ENCODE results near the gene KLF6. TPM values are rescaled to one million over a fixed set of nuclear protein-coding genes. Genes with fewer than 3 reads are reported as not detected.

Gene KLF6
- total RNA-seq, 1 experiment from 2014 or later, result 27.7 TPM

GRCh38 chr10:3761904-3762303 is 23.1 kb downstream of the KLF6 start:
- ChIA-PET CTCF (interaction anchor here (1.0 kb wide), 1 partner anchor 20 kb away, joined by 3 read pairs; no protein-coding TSS in a partner anchor), POLR2A (ENCODE audit: unreplicated experiment) (interaction anchor here (0.6 to 1.6 kb wide), 10 partner anchors 21 to 682 kb away, joined by 3 to 11 read pairs (median 6); partner anchors contain the start of gene KLF6)
- intact Hi-C loops (cut with micrococcal nuclease; ENCODE audit: unreplicated experiment), result loop anchor here (1.0 to 5.0 kb wide), 6 partner anchors 15 to 900 kb away; no protein-coding TSS in a partner anchor
- H2AFZ ChIP-seq, result no peak overlapping the region
- no peaks in the 10 kb centered on the region for H3K79me2 ChIP-seq (ENCODE audit: low read depth)
- DNase-seq, result peak; percentile 78 to 96
- no peaks in the 10 kb centered on the region for H4K20me1 ChIP-seq (ENCODE audit: insufficient read depth)
- peaks cover 52% of the 10 kb centered on the region for H3F3A ChIP-seq (ENCODE audit: insufficient read depth, low read depth)
- no peaks in the 10 kb centered on the region for H3K36me3 ChIP-seq (ENCODE audit: low read depth)
- H3K9me3 ChIP-seq (ENCODE audit: insufficient read depth, low read depth), result no peaks in the 10 kb centered on the region
- peak overlapping the region; percentile 92 for H3K4me2 ChIP-seq
- no peaks in the 10 kb centered on the region for H3K9me2 ChIP-seq (ENCODE audit: insufficient read depth)
- TF ChIP-seq EZH2 (IDR thresholded peaks at IDR 0.05; ENCODE audit: low read depth), result no peak
- TF ChIP-seq, protein P1, sequence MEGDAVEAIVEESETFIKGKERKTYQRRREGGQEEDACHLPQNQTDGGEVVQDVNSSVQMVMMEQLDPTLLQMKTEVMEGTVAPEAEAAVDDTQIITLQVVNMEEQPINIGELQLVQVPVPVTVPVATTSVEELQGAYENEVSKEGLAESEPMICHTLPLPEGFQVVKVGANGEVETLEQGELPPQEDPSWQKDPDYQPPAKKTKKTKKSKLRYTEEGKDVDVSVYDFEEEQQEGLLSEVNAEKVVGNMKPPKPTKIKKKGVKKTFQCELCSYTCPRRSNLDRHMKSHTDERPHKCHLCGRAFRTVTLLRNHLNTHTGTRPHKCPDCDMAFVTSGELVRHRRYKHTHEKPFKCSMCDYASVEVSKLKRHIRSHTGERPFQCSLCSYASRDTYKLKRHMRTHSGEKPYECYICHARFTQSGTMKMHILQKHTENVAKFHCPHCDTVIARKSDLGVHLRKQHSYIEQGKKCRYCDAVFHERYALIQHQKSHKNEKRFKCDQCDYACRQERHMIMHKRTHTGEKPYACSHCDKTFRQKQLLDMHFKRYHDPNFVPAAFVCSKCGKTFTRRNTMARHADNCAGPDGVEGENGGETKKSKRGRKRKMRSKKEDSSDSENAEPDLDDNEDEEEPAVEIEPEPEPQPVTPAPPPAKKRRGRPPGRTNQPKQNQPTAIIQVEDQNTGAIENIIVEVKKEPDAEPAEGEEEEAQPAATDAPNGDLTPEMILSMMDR (conservative IDR thresholded peaks at IDR 0.05), result no peak
- no peaks in the 10 kb centered on the region for H3K27me3 ChIP-seq (ENCODE audit: insufficient read depth, low read depth)
- BruUV-seq (replicated peaks), result no TSS peak
- peak overlapping the region; percentile 100 for H3K27ac ChIP-seq
- peak overlapping the region; percentile 57; the same call in 1 of the 2 replicates for H3K4me3 ChIP-seq
- peaks cover 89% of the 10 kb centered on the region for H3K4me1 ChIP-seq (replicated peaks; ENCODE audit: insufficient read depth)

DNA sequence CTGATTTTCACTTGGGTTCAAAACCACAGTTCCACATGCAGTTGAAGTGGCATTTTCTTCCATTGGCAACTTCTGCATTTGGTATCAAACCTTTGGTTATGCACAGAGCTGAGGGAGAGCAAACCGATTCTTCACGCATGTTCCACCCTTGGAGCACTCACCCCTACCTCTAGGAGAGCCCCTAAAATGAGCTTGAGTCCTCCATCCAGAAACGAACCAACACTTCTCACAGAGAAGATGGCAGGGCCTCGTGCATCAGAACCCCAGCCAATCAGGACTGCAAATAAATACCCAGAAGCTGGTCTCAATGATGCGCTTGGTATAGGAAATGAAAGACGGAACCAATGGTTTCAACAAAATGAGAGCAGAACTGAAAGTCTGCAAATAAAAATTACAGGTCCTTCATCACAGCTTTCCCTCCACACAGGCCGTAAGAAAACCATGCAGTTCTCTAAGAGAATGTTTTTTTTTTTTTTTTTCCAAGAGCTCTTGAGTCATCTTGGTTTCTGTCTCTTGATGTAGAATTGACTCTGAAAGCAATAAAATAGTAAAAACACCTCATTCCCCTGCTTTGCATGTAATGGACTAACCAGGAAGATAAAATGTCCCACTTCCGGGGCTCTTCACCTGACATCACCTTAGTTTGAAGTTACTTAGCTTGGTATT is 23.9 kb downstream of the KLF6 start:
- H3K4me1 ChIP-seq (replicated peaks; ENCODE audit: insufficient read depth), result peaks cover 89% of the 10 kb centered on the region
- peak overlapping the region; percentile 100 for H3K27ac ChIP-seq
- DNase-seq, result peak in 1 of 2 experiments; percentile 53
- H3K79me2 ChIP-seq (ENCODE audit: low read depth), result no peaks in the 10 kb centered on the region; the same call in 1 of the 2 replicates
- H3K9me2 ChIP-seq (ENCODE audit: insufficient read depth), result no peaks in the 10 kb centered on the region
- no peaks in the 10 kb centered on the region for H3K36me3 ChIP-seq (ENCODE audit: low read depth)
- H3F3A ChIP-seq (ENCODE audit: insufficient read depth, low read depth), result peaks cover 54% of the 10 kb centered on the region
- POLR2A ChIA-PET (ENCODE audit: unreplicated experiment), result interaction anchor here (0.6 to 1.0 kb wide), 5 partner anchors 21 to 217 kb away, joined by 3 to 9 read pairs (median 5); partner anchors contain the start of gene KLF6
- H4K20me1 ChIP-seq (ENCODE audit: insufficient read depth), result no peaks in the 10 kb centered on the region
- intact Hi-C loops (cut with micrococcal nuclease; ENCODE audit: unreplicated experiment), result loop anchor here (5.0 kb wide), 2 partner anchors 94 to 901 kb away; no protein-coding TSS in a partner anchor
- CTCF ChIA-PET, result no interaction called here
- H3K27me3 ChIP-seq (ENCODE audit: insufficient read depth, low read depth), result no peaks in the 10 kb centered on the region
- BruUV-seq (replicated peaks), result no TSS peak
- TF ChIP-seq EZH2 (IDR thresholded peaks at IDR 0.05; ENCODE audit: low read depth), result no peak
- TF ChIP-seq, protein P1 (conservative IDR thresholded peaks at IDR 0.05), result no peak
- H3K4me2 ChIP-seq, result peak overlapping the region; percentile 92
- no peaks in the 10 kb centered on the region for H3K9me3 ChIP-seq (ENCODE audit: insufficient read depth, low read depth)
- H3K4me3 ChIP-seq, result 0 out of 2 replicates have a peak overlapping the region, but pooled peaks have one; percentile 12
- H2AFZ ChIP-seq, result no peak overlapping the region

DNA sequence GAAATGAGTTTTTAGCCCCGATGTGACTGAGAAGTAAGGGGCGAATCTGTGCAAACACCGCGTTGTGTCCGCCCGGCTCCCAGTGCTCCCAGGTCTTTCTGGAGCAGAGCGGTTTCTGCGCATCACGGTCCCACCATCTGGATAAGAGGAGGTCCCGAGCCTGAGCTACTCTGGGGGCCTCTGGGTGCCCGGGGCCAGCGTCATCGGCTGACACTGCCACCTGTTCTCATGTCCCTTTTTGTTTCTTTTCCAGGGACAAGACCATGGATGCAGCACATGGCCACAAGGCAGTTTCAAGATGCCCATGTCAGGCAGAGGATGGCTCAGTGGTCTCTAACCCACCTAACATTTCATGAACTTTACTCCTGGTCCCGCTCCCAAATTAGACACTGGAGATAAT is 24.9 kb downstream of the KLF6 start:
- intact Hi-C loops (cut with micrococcal nuclease; ENCODE audit: unreplicated experiment), result loop anchor here (5.0 kb wide), 2 partner anchors 93 to 902 kb away; no protein-coding TSS in a partner anchor
- H2AFZ ChIP-seq, result no peak overlapping the region
- H3K4me2 ChIP-seq, result no peak overlapping the region
- H4K20me1 ChIP-seq (ENCODE audit: insufficient read depth), result no peaks in the 10 kb centered on the region
- POLR2A ChIA-PET (ENCODE audit: unreplicated experiment), result no interaction called here
- H3K9me2 ChIP-seq (ENCODE audit: insufficient read depth), result no peaks in the 10 kb centered on the region
- no peaks in the 10 kb centered on the region for H3K36me3 ChIP-seq (ENCODE audit: low read depth)
- BruUV-seq (replicated peaks), result no TSS peak
- no peak overlapping the region for H3K4me3 ChIP-seq
- DNase-seq, result no peak
- TF ChIP-seq, protein P1 (conservative IDR thresholded peaks at IDR 0.05), result no peak
- no peak for TF ChIP-seq EZH2 (IDR thresholded peaks at IDR 0.05; ENCODE audit: low read depth)
- no peaks in the 10 kb centered on the region for H3K27me3 ChIP-seq (ENCODE audit: insufficient read depth, low read depth)
- H3K79me2 ChIP-seq (ENCODE audit: low read depth), result no peaks in the 10 kb centered on the region; the same call in 1 of the 2 replicates
- peaks cover 64% of the 10 kb centered on the region for H3F3A ChIP-seq (ENCODE audit: insufficient read depth, low read depth)
- peaks cover 89% of the 10 kb centered on the region for H3K4me1 ChIP-seq (replicated peaks; ENCODE audit: insufficient read depth)
- peak overlapping the region; percentile 100; the same call in 1 of the 2 replicates for H3K27ac ChIP-seq
- CTCF ChIA-PET, result no interaction called here
- H3K9me3 ChIP-seq (ENCODE audit: insufficient read depth, low read depth), result no peaks in the 10 kb centered on the region
